HCT116 (cell line): Measurements from ENCODE around the gene TNFAIP3.

Experiments used
- CTCF ChIP-seq, 3 experiments: fragments of 200-600 bp in 1 of 3; sonication (generic) in 1 of 3; IDR thresholded peaks in 2 of 3; conservative IDR thresholded peaks in 1 of 3; 2 replicates each; pipeline ENCODE4 v1.5.1; 2012 to 2017; ENCODE audit warnings: low read depth in 2 of 3, low read length in 2 of 3, antibody characterized with exemption in 1 of 3, borderline replicate concordance in 1 of 3, control low read depth in 1 of 3, mild to moderate bottlenecking in 1 of 3, mixed read lengths in 1 of 3, mixed run types in 1 of 3, moderate library complexity in 1 of 3; ENCODE audit not compliant: insufficient read depth in 1 of 3
- RAD21 ChIP-seq: IDR thresholded peaks from 2 replicates; pipeline ENCODE4 v1.6.1; 2012; ENCODE audit warnings: low read depth, mild to moderate bottlenecking
- REST ChIP-seq: IDR thresholded peaks from 2 replicates; pipeline ENCODE4 v1.6.1; 2012; ENCODE audit warnings: low read depth

- TF ChIP-seq CTCF (IDR thresholded peaks at IDR 0.05 in 2 of 3, conservative IDR thresholded peaks at IDR 0.05 in 1 of 3; ENCODE audit: borderline replicate concordance in 1 of 3, insufficient read depth in 1 of 3, low read depth in 2 of 3, low read length in 2 of 3) (no peak), RAD21 (no peak), REST (no peak)
Measured at GRCh38 chr6:137821491-137821890, 45.6 kb upstream of the TNFAIP3 start.
